Erythroblast (primary cell): ENCODE data around the gene TRPM4.
A peak's percentile ranks its signal among the peaks of the same experiment; 100 is the strongest.

Experiments used
- DNase-seq, 2 experiments: peaks; one replicate each; lab custom pipeline; 2025; lab: John Stamatoyannopoulos, UW
- GATA1 ChIP-seq: IDR thresholded peaks from 2 replicates; pipeline ENCODE4 v1.6.1; 2011; ENCODE audit warnings: low read depth, mild to moderate bottlenecking, control low read depth, low read length, moderate library complexity
- POLR2A ChIP-seq: IDR thresholded peaks from 2 replicates; pipeline ENCODE4 v1.6.1; 2011; ENCODE audit warnings: mild to moderate bottlenecking, low read length

The TRPM4 gene

GRCh38 chr19:49224879-49225278 is 67.3 kb downstream of the TRPM4 start:
- TF ChIP-seq POLR2A (no peak), GATA1 (no peak)
- peak in 1 of 2 experiments; percentile 58 for DNase-seq

- no peak for DNase-seq
- no peak for TF ChIP-seq GATA1
- TF ChIP-seq POLR2A, result no peak
Observed at GRCh38 chr19:49229416-49229815, 71.8 kb downstream of the TRPM4 start.

DNA sequence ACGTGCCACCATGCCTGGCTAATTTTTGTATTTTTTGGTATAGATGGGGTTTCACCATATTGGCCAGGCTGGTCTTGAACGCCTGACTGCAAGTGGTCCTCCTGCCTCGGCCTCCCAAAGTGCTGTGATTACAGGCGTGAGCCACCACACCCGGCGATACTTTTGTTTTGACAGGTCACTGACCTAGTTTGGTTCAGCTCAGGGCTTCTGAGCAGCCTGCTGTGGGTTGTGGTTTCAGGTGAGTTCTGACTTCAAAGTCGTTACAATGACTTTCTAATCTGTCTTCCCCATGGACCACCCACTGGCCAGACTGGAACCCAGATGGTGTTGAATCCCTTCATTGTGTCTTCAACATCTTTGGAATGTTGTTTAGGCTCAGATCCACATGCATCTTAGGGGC is 73.8 kb downstream of the TRPM4 start:
- TF ChIP-seq POLR2A (no peak), GATA1 (no peak)
- DNase-seq, result no peak

- DNase-seq, result no peak
- no peak for TF ChIP-seq POLR2A
Observed at GRCh38 chr19:49231804-49232203, 74.2 kb downstream of the TRPM4 start.

- no peak for DNase-seq
Observed at GRCh38 chr19:49233163-49233562, 75.6 kb downstream of the TRPM4 start.

GRCh38 chr19:49241769-49242168 is 84.2 kb downstream of the TRPM4 start:
- no peak for DNase-seq
- no peak for TF ChIP-seq GATA1
- no peak for TF ChIP-seq POLR2A

More at GRCh38 chr19:49233163-49233562, 75.6 kb downstream of the TRPM4 start:
- TF ChIP-seq GATA1 (no peak), POLR2A (no peak)

DNA sequence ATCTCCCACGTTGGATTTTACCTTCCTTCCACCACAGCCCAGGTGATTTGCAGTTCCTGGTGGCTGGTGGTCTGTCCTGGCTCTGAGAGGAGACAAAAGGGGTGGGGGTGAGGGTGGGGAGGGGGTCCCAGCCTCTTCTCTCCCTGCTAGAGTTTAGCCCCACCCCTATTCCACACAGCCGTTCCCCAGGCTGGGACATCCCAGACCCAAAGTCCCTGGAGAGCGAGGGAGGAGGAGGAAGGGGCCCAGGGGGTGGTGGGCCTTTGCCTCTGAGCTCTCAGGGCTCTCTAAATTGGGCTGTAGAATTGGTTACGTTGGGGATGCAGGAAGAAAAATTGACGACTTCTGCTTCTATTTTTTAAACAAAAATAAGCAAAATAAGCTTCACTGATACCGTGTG is 85.5 kb downstream of the TRPM4 start:
- DNase-seq, result no peak
- TF ChIP-seq GATA1, result no peak
- TF ChIP-seq POLR2A, result no peak

GRCh38 chr19:49243726-49244125 is 86.1 kb downstream of the TRPM4 start:
- no peak for DNase-seq
- TF ChIP-seq GATA1 (no peak), POLR2A (no peak)

- DNase-seq, result no peak
- TF ChIP-seq GATA1 (no peak), POLR2A (no peak)
Observed at GRCh38 chr19:49244256-49244655, 86.7 kb downstream of the TRPM4 start.

DNA sequence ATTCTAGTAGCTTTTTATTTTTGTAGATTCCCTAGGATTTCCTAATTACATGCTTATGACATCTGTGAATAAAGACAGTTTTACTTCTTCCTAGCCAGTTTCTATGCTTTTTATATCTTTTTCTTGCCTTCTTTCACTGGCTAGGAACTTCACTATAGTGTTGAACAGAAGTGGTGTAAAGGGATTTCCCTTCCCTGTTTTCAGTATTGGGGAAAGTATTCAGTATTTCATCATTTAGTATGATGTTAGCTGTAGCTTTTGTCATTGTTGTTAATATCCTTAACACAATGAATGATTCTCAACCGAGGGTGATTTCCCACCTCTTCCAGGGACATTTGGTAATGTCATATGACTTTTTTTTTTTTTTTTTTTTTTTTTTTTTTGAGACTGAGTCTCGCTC is 90.1 kb downstream of the TRPM4 start:
- TF ChIP-seq GATA1 (no peak), POLR2A (no peak)
- DNase-seq, result no peak

- no peak for DNase-seq
- no peak for TF ChIP-seq GATA1
- TF ChIP-seq POLR2A, result no peak
Observed at GRCh38 chr19:49249933-49250332, 92.3 kb downstream of the TRPM4 start.

GRCh38 chr19:49255674-49256073 is 98.1 kb downstream of the TRPM4 start:
- TF ChIP-seq POLR2A (no peak), GATA1 (no peak)
- no peak for DNase-seq

- no peak for DNase-seq
- TF ChIP-seq GATA1 (no peak), POLR2A (no peak)
Observed at GRCh38 chr19:49256691-49257090, 99.1 kb downstream of the TRPM4 start.
